ENCODE results near the gene TMEM203. TPM values are rescaled to one million over a fixed set of nuclear protein-coding genes. Genes with fewer than 3 reads are reported as not detected.
A peak's percentile ranks its signal among the peaks of the same experiment; 100 is the strongest.

Gene TMEM203
- total RNA-seq, 4 donors from 2014 or later, result 23.1 to 47.9 (median 30.0) TPM

- peak overlapping the region in 1 of 4 donors; percentile 43 for H3K27ac ChIP-seq
- H3K36me3 ChIP-seq, result peaks cover 0 to 11% (median 9%) of the 10 kb centered on the region in 3 donors
- no peak for DNase-seq (ENCODE audit: low spot score in 2 of 2)
- TF ChIP-seq, protein P1, sequence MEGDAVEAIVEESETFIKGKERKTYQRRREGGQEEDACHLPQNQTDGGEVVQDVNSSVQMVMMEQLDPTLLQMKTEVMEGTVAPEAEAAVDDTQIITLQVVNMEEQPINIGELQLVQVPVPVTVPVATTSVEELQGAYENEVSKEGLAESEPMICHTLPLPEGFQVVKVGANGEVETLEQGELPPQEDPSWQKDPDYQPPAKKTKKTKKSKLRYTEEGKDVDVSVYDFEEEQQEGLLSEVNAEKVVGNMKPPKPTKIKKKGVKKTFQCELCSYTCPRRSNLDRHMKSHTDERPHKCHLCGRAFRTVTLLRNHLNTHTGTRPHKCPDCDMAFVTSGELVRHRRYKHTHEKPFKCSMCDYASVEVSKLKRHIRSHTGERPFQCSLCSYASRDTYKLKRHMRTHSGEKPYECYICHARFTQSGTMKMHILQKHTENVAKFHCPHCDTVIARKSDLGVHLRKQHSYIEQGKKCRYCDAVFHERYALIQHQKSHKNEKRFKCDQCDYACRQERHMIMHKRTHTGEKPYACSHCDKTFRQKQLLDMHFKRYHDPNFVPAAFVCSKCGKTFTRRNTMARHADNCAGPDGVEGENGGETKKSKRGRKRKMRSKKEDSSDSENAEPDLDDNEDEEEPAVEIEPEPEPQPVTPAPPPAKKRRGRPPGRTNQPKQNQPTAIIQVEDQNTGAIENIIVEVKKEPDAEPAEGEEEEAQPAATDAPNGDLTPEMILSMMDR (IDR thresholded peaks at IDR 0.05), result no peak
- TF ChIP-seq EP300 (IDR thresholded peaks at IDR 0.05), result no peak
- TF ChIP-seq POLR2A (IDR thresholded peaks at IDR 0.05), result no peak
- no peak overlapping the region for H3K4me3 ChIP-seq
- H3K9me3 ChIP-seq, result no peaks in the 10 kb centered on the region
- WGBS, 2 donors, result 54 to 68% methylated on average over 9 to 13 of the region's 13 CpGs
- H3K4me1 ChIP-seq, result peaks cover 0 to 63% (median 37%) of the 10 kb centered on the region in 4 donors
- H3K27me3 ChIP-seq, result peaks cover 0 to 14% of the 10 kb centered on the region in 2 donors
Measured at GRCh38 chr9:137237759-137238726, 32.6 kb upstream of the TMEM203 start.

DNA sequence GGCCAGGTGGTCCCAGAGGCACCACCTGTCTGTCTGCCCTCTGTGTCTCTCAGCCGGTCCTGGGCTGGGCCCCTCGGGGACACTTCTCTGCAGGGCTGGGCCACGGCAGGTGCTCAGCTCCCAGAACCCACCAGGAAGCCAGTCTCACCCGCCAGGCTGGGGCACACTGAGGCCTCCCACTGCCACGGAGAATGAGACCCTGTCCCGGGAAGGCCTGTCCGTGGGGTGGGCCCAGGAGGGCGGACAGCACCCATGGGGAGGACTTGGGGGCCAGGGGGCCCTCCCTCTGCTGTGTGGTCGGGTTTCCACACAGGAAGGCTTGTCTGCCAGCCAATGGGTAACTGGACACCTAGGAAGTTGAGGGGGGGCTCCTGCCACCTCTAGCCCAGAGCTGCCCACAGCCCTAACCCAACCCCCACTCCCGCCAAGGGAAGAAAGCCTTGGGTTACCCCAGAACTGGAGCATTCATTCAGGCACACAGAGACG, 31.5 kb upstream of the TMEM203 start:
- DNase-seq (ENCODE audit: low spot score in 2 of 2), result no peak
- no peak for TF ChIP-seq POLR2A (IDR thresholded peaks at IDR 0.05)
- no peak for TF ChIP-seq EP300 (IDR thresholded peaks at IDR 0.05)
- TF ChIP-seq, protein P1 (IDR thresholded peaks at IDR 0.05), result no peak
- Histone ChIP-seq H3K27me3 (peaks cover 0 to 25% of the 10 kb centered on the region in 2 donors), H3K9me3 (no peaks in the 10 kb centered on the region), H3K4me3 (no peak overlapping the region), H3K36me3 (no peaks in the 10 kb centered on the region), H3K27ac (peak overlapping the region in 2 of 4 donors; percentile 37 to 43), H3K4me1 (peaks cover 0 to 53% (median 27%) of the 10 kb centered on the region in 4 donors)
- WGBS, 2 donors, result 32 to 55% methylated on average over 7 to 8 of the region's 11 CpGs

DNA sequence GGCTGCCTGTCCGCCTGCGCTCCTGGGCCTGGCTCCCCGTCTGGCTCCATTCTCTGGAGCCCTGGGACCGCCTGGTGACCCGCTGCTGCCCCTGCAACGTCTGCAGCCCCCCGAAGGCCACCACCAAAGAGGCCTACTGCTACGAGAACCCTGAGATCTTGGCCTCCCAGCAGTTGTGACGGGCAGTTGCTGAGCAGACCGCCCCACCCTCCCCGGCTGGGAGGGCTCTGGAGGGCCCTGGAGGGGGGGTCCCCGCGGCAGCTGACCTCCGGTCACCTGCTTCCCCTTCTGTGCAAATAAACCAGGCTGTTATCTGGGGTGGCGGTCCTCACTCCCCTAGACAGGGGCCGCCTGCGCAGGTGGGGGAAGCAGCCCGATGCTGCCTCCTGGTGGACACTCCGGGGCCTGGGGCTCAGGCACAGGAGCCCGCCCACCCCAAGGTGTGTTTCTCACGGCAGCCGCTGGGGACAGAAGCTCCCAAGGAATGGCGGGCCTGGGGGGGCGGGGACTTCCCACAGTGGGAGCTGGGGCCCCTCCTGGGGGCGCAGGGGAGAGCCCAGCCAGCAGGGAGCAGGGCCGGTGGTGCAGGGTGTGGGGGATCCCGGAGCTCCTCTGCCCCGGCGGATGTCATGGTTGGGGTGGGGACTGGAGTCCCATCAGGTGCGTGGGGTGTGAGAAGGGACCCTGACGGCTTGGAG, 30.9 kb upstream of the TMEM203 start:
- peak; percentile 68 to 72 for DNase-seq (ENCODE audit: low spot score in 2 of 2)
- Histone ChIP-seq H3K4me1 (peaks cover 0 to 49% (median 23%) of the 10 kb centered on the region in 4 donors), H3K27me3 (peaks cover 0 to 31% of the 10 kb centered on the region in 2 donors), H3K36me3 (no peaks in the 10 kb centered on the region), H3K9me3 (no peaks in the 10 kb centered on the region), H3K4me3 (peak overlapping the region in 2 of 4 donors; percentile 15 to 27), H3K27ac (peak overlapping the region in 2 of 4 donors; percentile 37 to 43)
- WGBS, 2 donors, result 7 to 15% methylated on average over 11 to 23 of the region's 31 CpGs
- TF ChIP-seq EP300 (IDR thresholded peaks at IDR 0.05) (peak in 1 of 2 donors; percentile 13), POLR2A (IDR thresholded peaks at IDR 0.05) (peak in 1 of 2 donors; percentile 18)
- TF ChIP-seq, protein P1 (IDR thresholded peaks at IDR 0.05), result peak; percentile 97 to 99 (median 98)

GRCh38 chr9:137235424-137236237, 30.2 kb upstream of the TMEM203 start:
- H3K36me3 ChIP-seq, result no peaks in the 10 kb centered on the region
- peak overlapping the region in 1 of 4 donors; percentile 15 for H3K4me3 ChIP-seq
- no peak for DNase-seq (ENCODE audit: low spot score in 2 of 2)
- H3K27me3 ChIP-seq, result peaks cover 0 to 38% of the 10 kb centered on the region in 2 donors
- no peak for TF ChIP-seq POLR2A (IDR thresholded peaks at IDR 0.05)
- TF ChIP-seq EP300 (IDR thresholded peaks at IDR 0.05), result no peak
- TF ChIP-seq, protein P1 (IDR thresholded peaks at IDR 0.05), result no peak
- no peaks in the 10 kb centered on the region for H3K9me3 ChIP-seq
- H3K4me1 ChIP-seq, result peaks cover 0 to 49% (median 23%) of the 10 kb centered on the region in 4 donors
- WGBS, 2 donors, result 66 to 71% methylated on average over 26 to 32 of the region's 35 CpGs
- H3K27ac ChIP-seq, result peak overlapping the region in 2 of 4 donors; percentile 37 to 43

Measured in tibial nerve (tissue), 4 donors.